ENCODE results near the gene PZP.

The PZP gene

GRCh38 chr12:9211687-9212086, 3.5 kb upstream of the PZP start:
- H3K4me3 ChIP-seq (ENCODE audit: low read depth, low read length) = no peak overlapping the region
- no peak for TF ChIP-seq MAX (IDR thresholded peaks at IDR 0.05; ENCODE audit: low read depth, low read length)
- TF ChIP-seq CTCF (IDR thresholded peaks at IDR 0.05; ENCODE audit: low read depth, low read length) = no peak
- TF ChIP-seq MYC (IDR thresholded peaks at IDR 0.05; ENCODE audit: low read depth, low read length) = no peak
- TF ChIP-seq POLR2A (IDR thresholded peaks at IDR 0.05; ENCODE audit: extremely low read depth, insufficient read length) = no peak
- no peak for DNase-seq (ENCODE audit: low read depth)

GRCh38 chr12:9204380-9204779, 3.8 kb downstream of the PZP start:
- no peak overlapping the region for H3K4me3 ChIP-seq (ENCODE audit: low read depth, low read length)
- no peak for TF ChIP-seq MAX (IDR thresholded peaks at IDR 0.05; ENCODE audit: low read depth, low read length)
- TF ChIP-seq POLR2A (IDR thresholded peaks at IDR 0.05; ENCODE audit: extremely low read depth, insufficient read length) = no peak
- no peak for TF ChIP-seq CTCF (IDR thresholded peaks at IDR 0.05; ENCODE audit: low read depth, low read length)
- TF ChIP-seq MYC (IDR thresholded peaks at IDR 0.05; ENCODE audit: low read depth, low read length) = no peak

GRCh38 chr12:9198012-9198411, 10.2 kb downstream of the PZP start:
- peak; percentile 4 for DNase-seq (ENCODE audit: low read depth)
- H3K4me3 ChIP-seq (ENCODE audit: low read depth, low read length) = no peak overlapping the region
- TF ChIP-seq MYC (IDR thresholded peaks at IDR 0.05; ENCODE audit: low read depth, low read length) (no peak), MAX (IDR thresholded peaks at IDR 0.05; ENCODE audit: low read depth, low read length) (no peak), POLR2A (IDR thresholded peaks at IDR 0.05; ENCODE audit: extremely low read depth, insufficient read length) (no peak), CTCF (IDR thresholded peaks at IDR 0.05; ENCODE audit: low read depth, low read length) (no peak)

More at GRCh38 chr12:9204380-9204779, 3.8 kb downstream of the PZP start:
- no peak for DNase-seq (ENCODE audit: low read depth)

GRCh38 chr12:9184276-9184675, 23.9 kb downstream of the PZP start:
- H3K4me3 ChIP-seq (ENCODE audit: low read depth, low read length) = no peak overlapping the region
- TF ChIP-seq MYC (IDR thresholded peaks at IDR 0.05; ENCODE audit: low read depth, low read length) (no peak), CTCF (IDR thresholded peaks at IDR 0.05; ENCODE audit: low read depth, low read length) (no peak), MAX (IDR thresholded peaks at IDR 0.05; ENCODE audit: low read depth, low read length) (no peak), POLR2A (IDR thresholded peaks at IDR 0.05; ENCODE audit: extremely low read depth, insufficient read length) (no peak)
- DNase-seq (ENCODE audit: low read depth) = no peak

GRCh38 chr12:9180810-9181209, 27.4 kb downstream of the PZP start:
- no peak for DNase-seq (ENCODE audit: low read depth)
- no peak overlapping the region for H3K4me3 ChIP-seq (ENCODE audit: low read depth, low read length)
- TF ChIP-seq CTCF (IDR thresholded peaks at IDR 0.05; ENCODE audit: low read depth, low read length) (no peak), POLR2A (IDR thresholded peaks at IDR 0.05; ENCODE audit: extremely low read depth, insufficient read length) (no peak), MYC (IDR thresholded peaks at IDR 0.05; ENCODE audit: low read depth, low read length) (no peak), MAX (IDR thresholded peaks at IDR 0.05; ENCODE audit: low read depth, low read length) (no peak)

GRCh38 chr12:9179781-9180180, 28.4 kb downstream of the PZP start:
- no peak overlapping the region for H3K4me3 ChIP-seq (ENCODE audit: low read depth, low read length)
- TF ChIP-seq MAX (IDR thresholded peaks at IDR 0.05; ENCODE audit: low read depth, low read length) (no peak), POLR2A (IDR thresholded peaks at IDR 0.05; ENCODE audit: extremely low read depth, insufficient read length) (no peak), CTCF (IDR thresholded peaks at IDR 0.05; ENCODE audit: low read depth, low read length) (no peak), MYC (IDR thresholded peaks at IDR 0.05; ENCODE audit: low read depth, low read length) (no peak)
- DNase-seq (ENCODE audit: low read depth) = no peak
